ENCODE measurements around the gene ARHGEF12.

DNA sequence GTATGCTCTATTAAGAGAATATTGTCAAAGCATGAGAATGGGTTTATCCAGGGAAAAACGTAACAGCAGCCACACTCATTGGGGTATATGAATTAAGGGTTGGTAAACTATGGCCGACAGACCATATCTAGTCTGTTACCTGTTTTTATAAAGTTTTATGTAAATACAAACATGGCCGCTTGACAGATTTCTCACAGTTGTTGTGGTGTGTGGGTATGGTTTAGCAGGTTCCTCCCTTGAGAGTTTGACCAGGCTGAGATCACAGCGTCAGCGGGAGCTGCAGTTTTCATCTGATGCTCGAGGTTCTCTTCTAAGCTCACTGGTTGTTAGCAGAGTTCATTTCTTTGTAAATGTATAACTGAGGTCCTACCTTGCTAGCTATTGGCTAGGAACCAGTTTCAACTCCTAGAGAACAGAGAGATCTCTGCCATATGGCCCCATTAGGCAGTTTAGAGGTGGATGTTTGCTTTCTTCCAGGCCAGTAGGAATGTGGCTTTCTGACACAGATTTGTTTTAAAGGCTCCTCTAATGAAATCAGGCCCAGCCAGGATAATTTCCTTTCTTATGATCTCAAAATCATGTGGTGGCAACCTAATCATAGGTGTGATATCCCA is 129.8 kb downstream of the ARHGEF12 start:
- TF ChIP-seq, protein P1, sequence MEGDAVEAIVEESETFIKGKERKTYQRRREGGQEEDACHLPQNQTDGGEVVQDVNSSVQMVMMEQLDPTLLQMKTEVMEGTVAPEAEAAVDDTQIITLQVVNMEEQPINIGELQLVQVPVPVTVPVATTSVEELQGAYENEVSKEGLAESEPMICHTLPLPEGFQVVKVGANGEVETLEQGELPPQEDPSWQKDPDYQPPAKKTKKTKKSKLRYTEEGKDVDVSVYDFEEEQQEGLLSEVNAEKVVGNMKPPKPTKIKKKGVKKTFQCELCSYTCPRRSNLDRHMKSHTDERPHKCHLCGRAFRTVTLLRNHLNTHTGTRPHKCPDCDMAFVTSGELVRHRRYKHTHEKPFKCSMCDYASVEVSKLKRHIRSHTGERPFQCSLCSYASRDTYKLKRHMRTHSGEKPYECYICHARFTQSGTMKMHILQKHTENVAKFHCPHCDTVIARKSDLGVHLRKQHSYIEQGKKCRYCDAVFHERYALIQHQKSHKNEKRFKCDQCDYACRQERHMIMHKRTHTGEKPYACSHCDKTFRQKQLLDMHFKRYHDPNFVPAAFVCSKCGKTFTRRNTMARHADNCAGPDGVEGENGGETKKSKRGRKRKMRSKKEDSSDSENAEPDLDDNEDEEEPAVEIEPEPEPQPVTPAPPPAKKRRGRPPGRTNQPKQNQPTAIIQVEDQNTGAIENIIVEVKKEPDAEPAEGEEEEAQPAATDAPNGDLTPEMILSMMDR (IDR thresholded peaks at IDR 0.05), result no peak
- TF ChIP-seq ZFX (IDR thresholded peaks at IDR 0.05; ENCODE audit: borderline replicate concordance), result no peak

Data from 22Rv1 (cell line).